BE2C (cell line): ENCODE results near the gene RFPL3.

Source experiments
- DNase-seq: peaks from one replicate; pipeline ENCODE4 v3.0.0-alpha.2; 2020
- H3K27me3 ChIP-seq: fragments of 250-450 bp; sonication (Bioruptor Pico); 2 replicates; pipeline ENCODE4 v1.5.1; 2020; ENCODE audit warnings: mild to moderate bottlenecking
- H3K36me3 ChIP-seq: fragments of 250-450 bp; sonication (Bioruptor Pico); 2 replicates; pipeline ENCODE4 v1.5.1; 2020; ENCODE audit warnings: mild to moderate bottlenecking
- H3K4me1 ChIP-seq: fragments of 250-450 bp; sonication (Bioruptor Pico); 2 replicates; pipeline ENCODE4 v1.5.1; 2020
- H3K4me3 ChIP-seq: 2 replicates; pipeline ENCODE4 v1.5.1; 2011; ENCODE audit warnings: low read depth, low read length
- H3K9me3 ChIP-seq: fragments of 250-450 bp; sonication (Bioruptor Pico); 2 replicates; pipeline ENCODE4 v1.5.1; 2020
- TF ChIP-seq, protein P1 (sequence below): IDR thresholded peaks from 2 replicates; pipeline ENCODE4 v1.5.1; 2012; ENCODE audit warnings: mild to moderate bottlenecking, low read depth, low read length

RFPL3 gene

DNA sequence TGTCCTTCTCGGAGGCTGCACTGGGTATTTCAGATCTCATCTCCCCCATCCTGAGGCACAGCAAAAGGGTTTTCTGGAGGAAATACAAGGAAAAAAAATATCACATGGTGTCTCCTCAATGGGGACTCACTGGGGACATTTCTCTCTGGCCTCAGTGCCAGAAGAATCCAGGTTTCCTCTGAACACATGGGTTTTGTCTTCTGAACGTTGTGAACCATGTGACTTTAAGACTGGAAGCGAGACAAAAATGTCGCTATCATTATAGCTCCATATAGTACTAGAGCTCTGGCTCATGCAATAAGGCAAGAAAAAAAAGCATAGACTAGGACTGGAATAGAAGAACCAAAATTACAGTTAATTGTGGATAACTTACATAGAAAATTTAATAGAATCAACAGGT lies 44.9 kb upstream of the RFPL3 start:
- no peaks in the 10 kb centered on the region for H3K36me3 ChIP-seq
- H3K4me3 ChIP-seq, result no peak overlapping the region
- H3K9me3 ChIP-seq, result no peaks in the 10 kb centered on the region
- H3K4me1 ChIP-seq, result no peaks in the 10 kb centered on the region
- no peaks in the 10 kb centered on the region; the same call in 1 of the 2 replicates for H3K27me3 ChIP-seq
- DNase-seq, result no peak
- TF ChIP-seq, protein P1, sequence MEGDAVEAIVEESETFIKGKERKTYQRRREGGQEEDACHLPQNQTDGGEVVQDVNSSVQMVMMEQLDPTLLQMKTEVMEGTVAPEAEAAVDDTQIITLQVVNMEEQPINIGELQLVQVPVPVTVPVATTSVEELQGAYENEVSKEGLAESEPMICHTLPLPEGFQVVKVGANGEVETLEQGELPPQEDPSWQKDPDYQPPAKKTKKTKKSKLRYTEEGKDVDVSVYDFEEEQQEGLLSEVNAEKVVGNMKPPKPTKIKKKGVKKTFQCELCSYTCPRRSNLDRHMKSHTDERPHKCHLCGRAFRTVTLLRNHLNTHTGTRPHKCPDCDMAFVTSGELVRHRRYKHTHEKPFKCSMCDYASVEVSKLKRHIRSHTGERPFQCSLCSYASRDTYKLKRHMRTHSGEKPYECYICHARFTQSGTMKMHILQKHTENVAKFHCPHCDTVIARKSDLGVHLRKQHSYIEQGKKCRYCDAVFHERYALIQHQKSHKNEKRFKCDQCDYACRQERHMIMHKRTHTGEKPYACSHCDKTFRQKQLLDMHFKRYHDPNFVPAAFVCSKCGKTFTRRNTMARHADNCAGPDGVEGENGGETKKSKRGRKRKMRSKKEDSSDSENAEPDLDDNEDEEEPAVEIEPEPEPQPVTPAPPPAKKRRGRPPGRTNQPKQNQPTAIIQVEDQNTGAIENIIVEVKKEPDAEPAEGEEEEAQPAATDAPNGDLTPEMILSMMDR, result no peak

DNA sequence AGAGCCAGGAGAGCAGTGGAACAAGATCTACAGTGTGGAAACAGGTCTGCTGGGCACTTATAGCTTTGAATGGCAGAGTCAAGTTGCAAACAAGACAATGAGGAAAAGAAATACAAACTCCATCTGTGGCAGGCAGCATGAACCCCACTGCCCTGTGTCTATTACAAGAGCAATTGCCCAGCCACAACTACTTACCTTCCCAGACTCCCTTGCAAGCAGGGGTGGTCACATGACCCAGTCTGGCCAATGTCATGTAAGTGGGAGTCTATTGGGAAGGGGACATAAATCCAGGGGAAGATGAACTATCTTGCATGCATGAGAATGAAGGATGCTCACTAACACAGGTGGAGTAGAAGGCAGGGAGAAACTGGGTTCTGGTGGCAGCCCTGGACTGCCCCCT lies 44.1 kb upstream of the RFPL3 start:
- no peak overlapping the region for H3K4me3 ChIP-seq
- H3K9me3 ChIP-seq, result no peaks in the 10 kb centered on the region
- H3K36me3 ChIP-seq, result no peaks in the 10 kb centered on the region
- TF ChIP-seq, protein P1, result no peak
- no peaks in the 10 kb centered on the region for H3K4me1 ChIP-seq
- H3K27me3 ChIP-seq, result no peaks in the 10 kb centered on the region; the same call in 1 of the 2 replicates
- no peak for DNase-seq

DNA sequence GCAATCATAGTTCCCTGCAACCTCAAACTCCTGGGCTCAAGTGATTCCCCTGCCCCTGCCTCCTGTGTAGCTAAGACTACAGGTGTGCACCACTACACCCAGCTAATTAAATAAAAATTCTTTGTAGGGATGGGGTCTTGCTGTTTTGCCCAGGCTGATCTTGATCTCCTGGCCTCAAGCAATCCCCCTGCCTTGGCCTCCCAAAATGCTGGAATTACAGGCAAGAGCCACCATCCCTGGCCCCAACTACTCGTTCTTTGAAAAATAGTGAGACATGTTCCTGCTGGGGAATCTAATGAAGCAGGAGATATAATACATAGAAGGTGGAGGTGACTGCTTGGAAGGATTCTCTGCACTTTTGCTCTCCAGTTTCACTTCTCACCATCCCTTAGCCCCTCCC lies 40.1 kb upstream of the RFPL3 start:
- Histone ChIP-seq H3K27me3 (no peaks in the 10 kb centered on the region; the same call in 1 of the 2 replicates), H3K4me1 (no peaks in the 10 kb centered on the region), H3K9me3 (no peaks in the 10 kb centered on the region), H3K36me3 (no peaks in the 10 kb centered on the region), H3K4me3 (no peak overlapping the region)
- TF ChIP-seq, protein P1, result no peak
- no peak for DNase-seq

DNA sequence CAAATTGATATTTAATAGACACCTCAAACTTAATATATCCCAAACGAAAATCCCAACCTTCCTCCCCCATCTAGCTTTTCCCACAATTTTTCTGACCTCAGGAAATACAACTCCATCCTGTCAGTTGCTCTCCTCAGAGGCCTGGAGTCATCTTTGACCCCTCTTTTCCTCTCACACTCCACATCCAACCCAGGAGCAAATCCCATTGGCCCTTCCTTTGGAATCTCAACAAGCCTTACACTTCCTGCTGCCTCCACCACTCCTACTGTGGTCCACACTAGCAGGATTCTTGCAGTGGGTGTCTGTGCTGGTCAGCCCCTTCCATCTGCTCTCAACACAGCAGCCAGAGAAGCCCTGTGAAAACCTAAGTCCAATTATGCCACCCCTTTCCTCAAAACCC lies 39.3 kb upstream of the RFPL3 start:
- H3K4me3 ChIP-seq, result no peak overlapping the region
- no peaks in the 10 kb centered on the region for H3K4me1 ChIP-seq
- H3K27me3 ChIP-seq, result peaks cover 3% of the 10 kb centered on the region; the same call in 1 of the 2 replicates
- no peaks in the 10 kb centered on the region for H3K36me3 ChIP-seq
- no peaks in the 10 kb centered on the region for H3K9me3 ChIP-seq
- DNase-seq, result no peak
- TF ChIP-seq, protein P1, result no peak

DNA sequence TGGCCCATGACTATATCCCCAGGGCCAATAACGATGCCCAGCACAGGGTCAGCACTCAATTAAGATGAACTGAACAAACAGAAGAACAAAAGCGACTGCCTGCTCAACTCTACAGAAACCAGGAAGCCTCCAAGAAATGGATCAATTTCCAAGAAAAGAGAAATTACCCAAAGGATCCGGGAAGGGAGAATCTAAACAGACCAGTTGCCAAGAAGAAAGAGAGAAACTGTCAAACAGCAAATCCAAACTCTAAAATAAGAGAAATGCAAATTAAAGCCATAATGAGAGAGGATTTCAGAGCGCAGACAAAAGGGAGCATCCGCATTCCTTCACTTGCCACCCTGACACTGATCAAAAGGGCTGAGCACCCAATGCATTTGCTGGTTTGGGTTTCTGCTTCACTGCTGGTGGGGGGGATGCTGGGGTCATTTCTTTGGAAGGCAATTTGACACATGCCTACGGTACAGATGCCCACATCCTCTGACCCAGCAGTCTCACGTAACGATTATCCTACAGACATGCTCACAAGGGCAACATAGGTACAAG lies 37.7 kb upstream of the RFPL3 start:
- H3K27me3 ChIP-seq, result peaks cover 3% of the 10 kb centered on the region; the same call in 1 of the 2 replicates
- H3K9me3 ChIP-seq, result no peaks in the 10 kb centered on the region
- H3K4me3 ChIP-seq, result no peak overlapping the region
- no peaks in the 10 kb centered on the region for H3K4me1 ChIP-seq
- no peaks in the 10 kb centered on the region for H3K36me3 ChIP-seq
- TF ChIP-seq, protein P1, result no peak
- no peak for DNase-seq

DNA sequence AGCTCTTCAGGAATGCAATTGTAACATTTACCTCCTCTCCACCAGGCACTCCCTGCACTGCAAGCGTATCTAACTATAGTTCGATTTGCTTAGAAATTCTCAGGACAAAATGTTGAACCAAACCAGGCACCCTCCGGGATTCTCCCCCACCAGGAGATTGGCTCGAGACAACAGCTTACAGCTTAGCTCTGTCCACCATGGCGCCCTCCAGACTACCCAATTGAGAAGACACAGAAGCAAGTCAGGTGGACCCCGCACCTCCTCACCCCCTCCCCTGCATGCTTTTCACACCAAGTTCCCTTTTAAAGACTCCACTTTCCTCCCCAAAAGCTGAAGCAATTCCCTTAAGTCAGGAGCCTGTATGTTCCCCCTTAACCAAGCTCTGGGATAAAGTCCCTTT lies 34.7 kb upstream of the RFPL3 start:
- Histone ChIP-seq H3K4me1 (no peaks in the 10 kb centered on the region; the same call in 1 of the 2 replicates), H3K27me3 (peaks cover 3% of the 10 kb centered on the region; the same call in 1 of the 2 replicates), H3K4me3 (no peak overlapping the region), H3K36me3 (no peaks in the 10 kb centered on the region), H3K9me3 (no peaks in the 10 kb centered on the region)
- TF ChIP-seq, protein P1, result no peak
- no peak for DNase-seq
